ENCODE results near the gene TBC1D14. TPM values are rescaled to one million over a fixed set of nuclear protein-coding genes. Genes with fewer than 3 reads are reported as not detected.
"Not testable (repeated sequence)": the region's sequence is repeated elsewhere in the genome, so short reads cannot be mapped to it uniquely, and the experiment has no call there.

The TBC1D14 gene
- total RNA-seq, 2 experiments from 2014 or later: 37.1 to 37.3 TPM

- Mint-ChIP-seq H3K4me3 (no peak overlapping the region), H3K36me3 (no peaks in the 10 kb centered on the region), H3K27me3 (peaks cover 6% of the 10 kb centered on the region), H3K27ac (no peak overlapping the region), H3K9me3 (peaks cover 4% of the 10 kb centered on the region), H3K4me1 (ENCODE audit: low read depth) (no peaks in the 10 kb centered on the region)
- POLR2A ChIA-PET: no interaction called here
- intact Hi-C loops (cut with micrococcal nuclease): no loop called here
- CTCF ChIA-PET: no interaction called here
- no peak for DNase-seq
Measured at GRCh38 chr4:7078025-7078424, 168.4 kb downstream of the TBC1D14 start.

DNA sequence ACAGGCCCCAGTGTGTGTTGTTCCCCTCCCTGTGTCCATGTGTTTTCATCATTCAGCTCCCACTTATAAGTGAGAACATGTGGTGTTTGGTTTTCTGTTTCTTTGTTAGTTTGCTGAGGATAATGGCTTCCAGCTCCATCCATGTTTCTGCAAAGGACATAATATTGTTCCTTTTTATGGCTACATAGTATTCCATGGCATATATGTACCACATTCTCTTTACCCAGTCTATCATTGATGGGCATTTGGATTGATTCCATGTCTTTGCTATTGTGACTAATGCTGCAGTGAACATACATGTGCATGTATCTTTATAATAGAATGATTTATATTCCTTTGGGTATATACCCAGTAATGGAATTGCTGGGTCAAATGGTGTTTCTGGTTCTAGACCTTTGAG is 169.9 kb downstream of the TBC1D14 start:
- H3K4me1 Mint-ChIP-seq (ENCODE audit: low read depth); H3K4me3 Mint-ChIP-seq; H3K9me3 Mint-ChIP-seq; intact Hi-C loops (cut with micrococcal nuclease); H3K27ac Mint-ChIP-seq; POLR2A ChIA-PET; H3K36me3 Mint-ChIP-seq; DNase-seq: not testable (repeated sequence)
- CTCF ChIA-PET: interaction anchor here (0.7 to 3.7 kb wide), 2 partner anchors 8 to 22 kb away, joined by 3 to 23 read pairs; no protein-coding TSS in a partner anchor
- peaks cover 16% of the 10 kb centered on the region for H3K27me3 Mint-ChIP-seq

DNA sequence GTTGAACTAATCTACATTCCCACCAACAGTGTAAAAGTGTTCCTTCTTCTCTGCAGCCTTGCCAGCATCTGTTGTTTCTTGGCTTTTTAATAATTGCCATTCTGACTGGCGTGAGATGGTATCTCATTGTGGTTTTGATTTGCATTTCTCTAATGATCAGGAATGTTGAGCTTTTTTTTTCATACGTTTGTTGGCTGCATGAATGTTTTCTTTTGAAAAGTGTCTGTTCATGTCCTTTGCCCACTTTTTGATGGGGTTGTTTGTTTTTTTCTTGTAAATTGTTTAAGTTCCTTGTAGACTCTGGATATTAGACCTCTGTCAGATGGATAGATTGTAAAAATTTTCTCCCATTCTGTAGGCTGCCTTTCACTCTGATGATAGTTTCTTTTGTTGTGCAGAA is 170.3 kb downstream of the TBC1D14 start:
- CTCF ChIA-PET: interaction anchor here (3.7 kb wide), 1 partner anchor 9 kb away, joined by 23 read pairs; no protein-coding TSS in a partner anchor
- H3K4me1 Mint-ChIP-seq (ENCODE audit: low read depth); H3K9me3 Mint-ChIP-seq; POLR2A ChIA-PET; H3K4me3 Mint-ChIP-seq; H3K27ac Mint-ChIP-seq; DNase-seq; intact Hi-C loops (cut with micrococcal nuclease); H3K36me3 Mint-ChIP-seq: not testable (repeated sequence)
- peaks cover 18% of the 10 kb centered on the region for H3K27me3 Mint-ChIP-seq

Other genes starting within 250 kb of the TBC1D14 start
- gene S100P, start 215.9 kb upstream of the TBC1D14 start, total RNA-seq: 10 to 100 TPM; 19.3 to 20.3 TPM
- gene MRFAP1L1, start 200.0 kb upstream of the TBC1D14 start, total RNA-seq: 10 to 100 TPM; 50.7 to 52.0 TPM
- 10 to 100 TPM; 17.0 to 19.7 TPM for gene BLOC1S4, start 193.7 kb upstream of the TBC1D14 start, total RNA-seq
- gene KIAA0232, start 127.1 kb upstream of the TBC1D14 start, total RNA-seq: 10 to 100 TPM; 16.1 to 16.5 TPM
- gene TADA2B, start 133.5 kb downstream of the TBC1D14 start, total RNA-seq: 10 to 100 TPM; 10.8 to 11.5 TPM
- 10 to 100 TPM; 63.8 to 68.7 TPM for gene GRPEL1, start 158.2 kb downstream of the TBC1D14 start, total RNA-seq

Measured in activated CD4-positive, alpha-beta memory T cell treated with anti-CD3 and anti-CD28 coated beads for 36 hours (primary cell).